MM.1S (cell line): Measurements from ENCODE around the gene PNKD.

ENCODE experiments used
- DNase-seq: peaks from one replicate; pipeline ENCODE4 v3.0.0-alpha.2; 2015
- H2AFZ ChIP-seq: fragments of 300-600 bp; sonication (generic); 2 replicates; pipeline ENCODE4 v1.6.0; 2016; ENCODE audit warnings: antibody characterized with exemption, low read length
- H3F3A ChIP-seq: fragments of 300-600 bp; sonication (generic); 2 replicates; pipeline ENCODE4 v1.6.1; 2016; ENCODE audit warnings: mild to moderate bottlenecking, antibody characterized with exemption, low read length, moderate library complexity, mixed read lengths; ENCODE audit not compliant: insufficient read depth
- H3K27ac ChIP-seq: fragments of 300-600 bp; sonication (generic); 2 replicates; pipeline ENCODE4 v1.5.1; 2016; ENCODE audit warnings: mild to moderate bottlenecking, low read length
- H3K27me3 ChIP-seq: fragments of 300-600 bp; sonication (generic); replicated peaks from 2 replicates; pipeline ENCODE4 v1.6.0; 2016; ENCODE audit warnings: low read length; ENCODE audit not compliant: insufficient read depth
- H3K36me3 ChIP-seq: fragments of 300-600 bp; sonication (generic); replicated peaks from 2 replicates; pipeline ENCODE4 v1.6.1; 2016; ENCODE audit warnings: mild to moderate bottlenecking, low read length, mixed read lengths; ENCODE audit not compliant: insufficient read depth
- H3K4me1 ChIP-seq: fragments of 300-600 bp; sonication (generic); 2 replicates; pipeline ENCODE4 v1.6.1; 2016; ENCODE audit warnings: low read length, mixed read lengths
- H3K4me2 ChIP-seq: fragments of 300-600 bp; sonication (generic); 2 replicates; pipeline ENCODE4 v1.6.0; 2016; ENCODE audit warnings: low read depth, low read length
- H3K4me3 ChIP-seq: fragments of 300-600 bp; sonication (generic); 2 replicates; pipeline ENCODE4 v1.5.1; 2016; ENCODE audit warnings: low read length, mixed read lengths
- H3K79me2 ChIP-seq: fragments of 300-600 bp; sonication (generic); 2 replicates; pipeline ENCODE4 v1.6.1; 2016; ENCODE audit warnings: mixed run types, low read length, mixed read lengths
- H3K9ac ChIP-seq: fragments of 300-600 bp; sonication (generic); 2 replicates; pipeline ENCODE4 v1.6.1; 2016; ENCODE audit warnings: low read length, mixed read lengths
- H3K9me2 ChIP-seq: fragments of 300-600 bp; sonication (generic); replicated peaks from 2 replicates; pipeline ENCODE4 v1.6.1; 2016; ENCODE audit warnings: mild to moderate bottlenecking, low read length, mixed read lengths; ENCODE audit not compliant: insufficient read depth
- H3K9me3 ChIP-seq: fragments of 300-600 bp; sonication (generic); replicated peaks from 2 replicates; pipeline ENCODE4 v1.6.1; 2016; ENCODE audit warnings: mild to moderate bottlenecking, low read length, mixed read lengths; ENCODE audit not compliant: insufficient read depth
- H4K20me1 ChIP-seq: fragments of 300-600 bp; sonication (generic); 2 replicates; pipeline ENCODE4 v1.6.1; 2016; ENCODE audit warnings: mild to moderate bottlenecking, low read length, moderate library complexity, mixed read lengths; ENCODE audit not compliant: insufficient read depth
- EZH2 ChIP-seq: fragments of 300-600 bp; sonication (generic); optimal IDR thresholded peaks from 2 replicates; pipeline ENCODE3; 2017; ENCODE audit warnings: low read depth, mild to moderate bottlenecking, antibody characterized with exemption, low read length, mixed read lengths
- EZH2phosphoT487 ChIP-seq: fragments of 300-600 bp; sonication (generic); IDR thresholded peaks from 2 replicates; pipeline ENCODE4 v1.6.1; 2018; ENCODE audit warnings: antibody characterized with exemption, low read length
- TF ChIP-seq, protein P1 (sequence below): fragments of 300-600 bp; sonication (generic); IDR thresholded peaks from 2 replicates; pipeline ENCODE4 v1.5.1; 2016; ENCODE audit warnings: antibody characterized with exemption, low read length, mixed read lengths

Gene PNKD

DNA sequence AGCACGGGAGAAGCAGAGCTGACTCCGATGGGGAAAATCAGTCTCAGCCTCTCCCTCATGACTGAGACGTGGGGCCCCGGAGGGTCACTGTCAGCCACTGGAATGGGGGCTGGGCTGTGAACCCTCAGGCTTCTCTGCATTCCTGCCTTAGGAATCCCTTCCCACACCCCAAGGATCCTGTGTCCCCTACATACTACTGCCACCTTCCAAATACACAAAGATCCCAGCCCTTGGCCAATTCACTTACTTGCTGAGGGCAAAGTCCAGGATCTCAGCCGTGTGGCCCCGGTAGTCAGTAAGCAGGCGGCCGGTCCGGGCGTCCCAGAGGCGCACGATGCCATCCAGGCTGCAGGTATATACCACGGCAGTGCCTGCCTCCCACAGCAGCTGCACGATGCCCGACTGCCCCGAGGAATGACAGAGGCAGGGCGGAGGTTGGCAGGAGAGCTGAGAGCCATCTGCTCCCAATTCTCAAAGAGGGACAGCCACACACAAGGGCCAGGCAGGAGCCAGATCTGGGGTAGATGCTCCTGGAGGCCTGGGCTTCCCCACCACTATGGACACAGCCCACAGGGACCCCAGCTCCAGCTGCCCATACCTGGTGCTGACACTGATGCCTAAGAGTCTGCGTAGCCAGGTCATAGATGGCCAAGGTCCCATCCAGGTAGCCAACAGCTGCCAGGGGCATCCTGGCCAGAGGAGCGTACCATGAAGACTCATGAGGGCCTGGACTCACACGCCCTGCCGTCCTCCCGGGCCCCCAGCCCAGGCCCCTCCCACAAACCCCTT is 5.4 kb upstream of the PNKD start:
- Histone ChIP-seq H3K9me3 (no peaks in the 10 kb centered on the region), H3K27me3 (no peaks in the 10 kb centered on the region), H3K36me3 (no peaks in the 10 kb centered on the region), H3K4me3 (no peak overlapping the region), H3K9me2 (no peaks in the 10 kb centered on the region), H3K79me2 (peaks cover 19% of the 10 kb centered on the region), H3K4me2 (no peak overlapping the region), H3K4me1 (peaks cover 24% of the 10 kb centered on the region), H2AFZ (no peak overlapping the region), H3F3A (no peaks in the 10 kb centered on the region), H3K27ac (no peak overlapping the region), H4K20me1 (no peaks in the 10 kb centered on the region), H3K9ac (no peak overlapping the region)
- TF ChIP-seq, protein P1, sequence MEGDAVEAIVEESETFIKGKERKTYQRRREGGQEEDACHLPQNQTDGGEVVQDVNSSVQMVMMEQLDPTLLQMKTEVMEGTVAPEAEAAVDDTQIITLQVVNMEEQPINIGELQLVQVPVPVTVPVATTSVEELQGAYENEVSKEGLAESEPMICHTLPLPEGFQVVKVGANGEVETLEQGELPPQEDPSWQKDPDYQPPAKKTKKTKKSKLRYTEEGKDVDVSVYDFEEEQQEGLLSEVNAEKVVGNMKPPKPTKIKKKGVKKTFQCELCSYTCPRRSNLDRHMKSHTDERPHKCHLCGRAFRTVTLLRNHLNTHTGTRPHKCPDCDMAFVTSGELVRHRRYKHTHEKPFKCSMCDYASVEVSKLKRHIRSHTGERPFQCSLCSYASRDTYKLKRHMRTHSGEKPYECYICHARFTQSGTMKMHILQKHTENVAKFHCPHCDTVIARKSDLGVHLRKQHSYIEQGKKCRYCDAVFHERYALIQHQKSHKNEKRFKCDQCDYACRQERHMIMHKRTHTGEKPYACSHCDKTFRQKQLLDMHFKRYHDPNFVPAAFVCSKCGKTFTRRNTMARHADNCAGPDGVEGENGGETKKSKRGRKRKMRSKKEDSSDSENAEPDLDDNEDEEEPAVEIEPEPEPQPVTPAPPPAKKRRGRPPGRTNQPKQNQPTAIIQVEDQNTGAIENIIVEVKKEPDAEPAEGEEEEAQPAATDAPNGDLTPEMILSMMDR = no peak
- TF ChIP-seq EZH2 = no peak
- no peak for TF ChIP-seq EZH2phosphoT487
- DNase-seq = no peak

DNA sequence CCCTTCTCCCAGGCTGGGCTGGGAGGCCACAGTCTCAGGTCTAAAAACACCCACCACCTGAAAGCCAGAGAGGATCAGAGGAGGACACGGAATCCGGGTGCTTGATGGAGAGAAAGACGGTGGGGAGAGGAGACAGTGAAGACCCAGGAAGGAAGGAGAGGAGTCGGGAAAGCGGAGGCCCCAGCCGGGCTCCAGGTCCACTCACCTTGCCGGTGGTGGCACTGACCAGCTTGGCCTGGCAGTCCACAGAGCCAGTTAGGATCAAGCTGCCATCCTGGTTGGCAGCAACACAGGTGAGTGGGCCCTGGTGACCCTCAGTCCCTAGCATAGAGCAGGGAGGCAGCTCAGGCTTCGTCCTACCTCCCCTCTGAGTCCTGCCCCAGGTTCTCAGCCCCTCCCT is 4.7 kb upstream of the PNKD start:
- TF ChIP-seq, protein P1 = no peak
- TF ChIP-seq EZH2phosphoT487 = no peak
- TF ChIP-seq EZH2 = no peak
- no peaks in the 10 kb centered on the region for H3F3A ChIP-seq
- H4K20me1 ChIP-seq = no peaks in the 10 kb centered on the region
- H3K27ac ChIP-seq = no peak overlapping the region
- no peaks in the 10 kb centered on the region for H3K9me3 ChIP-seq
- no peaks in the 10 kb centered on the region for H3K27me3 ChIP-seq
- no peaks in the 10 kb centered on the region for H3K36me3 ChIP-seq
- no peak overlapping the region for H3K9ac ChIP-seq
- no peaks in the 10 kb centered on the region for H3K9me2 ChIP-seq
- peaks cover 22% of the 10 kb centered on the region for H3K79me2 ChIP-seq
- no peak overlapping the region for H2AFZ ChIP-seq
- no peak for DNase-seq
- no peak overlapping the region for H3K4me3 ChIP-seq
- no peak overlapping the region for H3K4me2 ChIP-seq
- H3K4me1 ChIP-seq = peaks cover 17% of the 10 kb centered on the region

DNA sequence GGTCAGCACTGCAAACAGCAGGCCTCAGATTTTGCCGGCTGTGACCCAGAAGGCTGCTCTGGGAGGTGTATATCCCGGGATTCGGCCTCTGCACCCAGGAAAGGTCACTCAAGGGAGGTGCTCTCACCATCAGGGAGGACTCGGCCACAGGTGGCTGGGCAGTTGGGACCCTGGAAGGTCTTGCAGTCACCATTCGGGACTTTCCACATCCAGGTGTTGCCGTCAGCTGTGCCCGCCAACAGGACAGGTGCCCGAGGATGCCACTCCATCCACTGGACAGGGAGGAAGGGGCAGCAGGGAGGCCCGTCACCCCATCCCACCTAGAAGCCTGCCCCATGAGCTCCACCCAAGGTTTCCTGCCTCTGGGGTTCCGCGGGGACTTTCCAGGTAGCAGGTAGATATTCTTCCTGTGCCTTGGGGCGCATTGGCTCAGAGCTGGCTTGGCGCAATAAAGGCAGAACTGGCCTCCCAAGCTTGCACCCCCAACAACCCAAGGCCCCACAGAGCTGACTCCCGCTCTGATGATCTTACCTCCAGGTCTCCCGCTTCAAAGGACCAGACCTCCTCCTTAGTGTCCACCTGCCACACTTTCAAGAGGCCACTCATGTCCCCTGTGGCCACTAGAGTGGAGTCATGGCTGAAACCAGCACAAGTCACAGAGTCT is 3.9 kb upstream of the PNKD start:
- H3K9me2 ChIP-seq = no peaks in the 10 kb centered on the region
- no peak overlapping the region for H3K4me3 ChIP-seq
- H3K79me2 ChIP-seq = peaks cover 30% of the 10 kb centered on the region
- H3F3A ChIP-seq = no peaks in the 10 kb centered on the region
- H3K9ac ChIP-seq = no peak overlapping the region
- H2AFZ ChIP-seq = no peak overlapping the region
- TF ChIP-seq EZH2 = no peak
- TF ChIP-seq EZH2phosphoT487 = no peak
- TF ChIP-seq, protein P1 = no peak
- H3K4me1 ChIP-seq = peaks cover 9% of the 10 kb centered on the region; the same call in 1 of the 2 replicates
- H3K36me3 ChIP-seq = no peaks in the 10 kb centered on the region
- no peak for DNase-seq
- H3K27ac ChIP-seq = no peak overlapping the region
- no peak overlapping the region for H3K4me2 ChIP-seq
- no peaks in the 10 kb centered on the region for H4K20me1 ChIP-seq
- no peaks in the 10 kb centered on the region for H3K9me3 ChIP-seq
- H3K27me3 ChIP-seq = no peaks in the 10 kb centered on the region
